ENCODE data around the gene CRHR1.

CRHR1 gene

DNA sequence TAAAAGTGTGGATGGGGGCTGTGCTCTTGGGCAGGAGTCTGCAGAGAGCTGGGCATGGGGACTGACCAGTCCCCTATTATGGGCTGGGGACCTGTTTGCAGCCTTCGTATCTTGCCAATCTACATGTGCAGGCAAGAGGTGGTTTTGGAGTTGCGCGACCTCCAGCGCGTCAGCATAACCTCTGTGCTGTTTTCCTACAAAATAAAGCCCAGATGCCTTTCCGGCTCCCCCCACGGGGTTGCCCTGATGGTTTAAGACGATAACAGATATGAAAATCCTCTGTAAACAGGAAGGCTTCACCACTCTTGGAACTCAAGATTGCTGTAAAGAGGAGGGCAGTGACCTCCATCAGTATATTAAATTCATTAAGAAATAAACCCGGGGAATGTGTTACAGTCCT lies 44.1 kb downstream of the CRHR1 start:
- in situ Hi-C loops (cut with HindIII; ENCODE audit: low sequenced_read_pairs), result no loop called here
- no peak for DNase-seq (ENCODE audit: low read depth, low spot score)
- TF ChIP-seq, protein P1, sequence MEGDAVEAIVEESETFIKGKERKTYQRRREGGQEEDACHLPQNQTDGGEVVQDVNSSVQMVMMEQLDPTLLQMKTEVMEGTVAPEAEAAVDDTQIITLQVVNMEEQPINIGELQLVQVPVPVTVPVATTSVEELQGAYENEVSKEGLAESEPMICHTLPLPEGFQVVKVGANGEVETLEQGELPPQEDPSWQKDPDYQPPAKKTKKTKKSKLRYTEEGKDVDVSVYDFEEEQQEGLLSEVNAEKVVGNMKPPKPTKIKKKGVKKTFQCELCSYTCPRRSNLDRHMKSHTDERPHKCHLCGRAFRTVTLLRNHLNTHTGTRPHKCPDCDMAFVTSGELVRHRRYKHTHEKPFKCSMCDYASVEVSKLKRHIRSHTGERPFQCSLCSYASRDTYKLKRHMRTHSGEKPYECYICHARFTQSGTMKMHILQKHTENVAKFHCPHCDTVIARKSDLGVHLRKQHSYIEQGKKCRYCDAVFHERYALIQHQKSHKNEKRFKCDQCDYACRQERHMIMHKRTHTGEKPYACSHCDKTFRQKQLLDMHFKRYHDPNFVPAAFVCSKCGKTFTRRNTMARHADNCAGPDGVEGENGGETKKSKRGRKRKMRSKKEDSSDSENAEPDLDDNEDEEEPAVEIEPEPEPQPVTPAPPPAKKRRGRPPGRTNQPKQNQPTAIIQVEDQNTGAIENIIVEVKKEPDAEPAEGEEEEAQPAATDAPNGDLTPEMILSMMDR (IDR thresholded peaks at IDR 0.05; ENCODE audit: low read depth, low read length), result no peak
- no peak overlapping the region for H3K4me3 ChIP-seq (ENCODE audit: low read depth, low read length)

DNA sequence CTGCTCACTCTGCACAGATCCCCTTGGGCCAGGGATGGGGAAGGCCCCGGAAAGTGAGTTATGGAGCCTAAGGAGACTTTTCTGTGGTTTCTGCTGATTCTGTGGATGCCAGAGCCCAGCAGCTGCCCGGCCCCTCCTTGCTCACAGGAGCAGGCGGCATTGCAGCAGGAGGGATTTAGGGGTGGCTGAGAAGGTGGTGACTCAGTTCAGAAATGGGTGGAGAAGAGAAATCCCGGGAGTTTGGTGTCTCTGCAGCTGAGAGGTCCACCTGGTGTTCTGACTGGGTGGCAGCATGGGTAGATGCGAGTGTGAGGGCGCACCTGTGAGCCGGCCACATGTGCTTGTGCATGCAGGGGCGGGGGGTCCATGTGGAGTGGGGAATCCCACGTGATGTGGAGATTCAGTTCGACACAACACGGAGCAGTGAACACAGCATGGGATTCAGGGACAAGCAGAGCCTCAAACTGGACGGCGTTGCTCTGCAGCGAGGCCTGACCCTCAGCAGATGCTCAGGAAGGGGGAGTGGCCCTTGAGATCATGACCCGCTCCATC lies 44.5 kb downstream of the CRHR1 start:
- in situ Hi-C loops (cut with HindIII; ENCODE audit: low sequenced_read_pairs), result no loop called here
- TF ChIP-seq, protein P1 (IDR thresholded peaks at IDR 0.05; ENCODE audit: low read depth, low read length), result no peak
- H3K4me3 ChIP-seq (ENCODE audit: low read depth, low read length), result no peak overlapping the region
- DNase-seq (ENCODE audit: low read depth, low spot score), result no peak

DNA sequence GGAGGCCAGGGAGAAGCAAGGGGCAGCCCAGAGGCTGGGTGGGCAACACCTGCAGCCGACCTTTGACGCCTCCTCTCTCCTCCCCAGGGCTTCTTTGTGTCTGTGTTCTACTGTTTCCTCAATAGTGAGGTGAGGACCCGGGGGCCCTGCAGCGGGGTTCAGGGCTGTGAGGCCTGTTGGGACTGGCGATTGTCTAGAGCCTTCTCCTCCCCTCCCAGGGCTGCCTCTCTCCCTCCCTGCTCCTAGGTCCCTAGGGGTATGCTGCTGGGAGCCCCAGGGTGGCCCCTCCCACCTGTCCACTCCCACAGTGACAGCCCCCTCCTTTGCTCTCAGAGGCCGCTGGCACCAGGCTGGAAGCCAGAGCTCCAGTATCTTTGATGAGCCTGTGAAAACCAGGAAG lies 49.8 kb downstream of the CRHR1 start:
- in situ Hi-C loops (cut with HindIII; ENCODE audit: low sequenced_read_pairs), result no loop called here
- no peak for DNase-seq (ENCODE audit: low read depth, low spot score)
- TF ChIP-seq, protein P1 (IDR thresholded peaks at IDR 0.05; ENCODE audit: low read depth, low read length), result no peak

DNA sequence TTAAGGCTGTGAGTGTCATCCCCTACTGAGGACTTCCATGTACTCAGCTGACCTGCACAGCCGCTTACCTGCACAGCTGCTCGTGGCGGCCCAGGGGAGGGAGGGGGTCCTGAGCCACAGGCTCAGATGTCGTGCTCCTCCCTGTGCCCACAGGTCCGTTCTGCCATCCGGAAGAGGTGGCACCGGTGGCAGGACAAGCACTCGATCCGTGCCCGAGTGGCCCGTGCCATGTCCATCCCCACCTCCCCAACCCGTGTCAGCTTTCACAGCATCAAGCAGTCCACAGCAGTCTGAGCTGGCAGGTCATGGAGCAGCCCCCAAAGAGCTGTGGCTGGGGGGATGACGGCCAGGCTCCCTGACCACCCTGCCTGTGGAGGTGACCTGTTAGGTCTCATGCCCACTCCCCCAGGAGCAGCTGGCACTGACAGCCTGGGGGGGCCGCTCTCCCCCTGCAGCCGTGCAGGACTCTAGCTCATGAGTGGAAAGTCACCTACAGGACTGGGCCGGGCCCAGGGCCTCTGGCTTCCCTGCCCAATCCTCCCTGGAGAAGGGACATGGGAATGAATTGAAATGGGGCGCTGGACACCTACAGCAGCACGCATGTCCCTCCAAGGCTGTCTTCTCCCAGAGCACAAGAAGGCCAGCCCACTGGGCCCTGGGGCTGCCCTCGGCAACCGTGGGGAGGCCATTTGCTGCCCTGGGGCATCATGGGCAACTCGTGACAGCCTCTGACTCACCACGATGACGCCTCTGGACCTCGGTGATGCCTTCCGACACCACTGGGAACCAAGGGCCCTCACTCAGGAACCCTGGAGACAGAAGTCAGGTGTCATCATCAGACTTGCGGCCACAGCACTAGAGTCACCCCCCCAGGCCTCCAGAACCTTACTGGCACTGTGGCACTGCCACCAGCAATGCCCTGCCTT lies 50.6 kb downstream of the CRHR1 start:
- in situ Hi-C loops (cut with HindIII; ENCODE audit: low sequenced_read_pairs), result no loop called here
- no peak overlapping the region for H3K4me3 ChIP-seq (ENCODE audit: low read depth, low read length)
- no peak for DNase-seq (ENCODE audit: low read depth, low spot score)
- TF ChIP-seq, protein P1 (IDR thresholded peaks at IDR 0.05; ENCODE audit: low read depth, low read length), result no peak

More for the DNA sequence above, 49.8 kb downstream of the CRHR1 start:
- H3K4me3 ChIP-seq (ENCODE audit: low read depth, low read length), result no peak overlapping the region

- DNase-seq (ENCODE audit: low read depth, low spot score), result no peak
- TF ChIP-seq, protein P1 (IDR thresholded peaks at IDR 0.05; ENCODE audit: low read depth, low read length), result no peak
- in situ Hi-C loops (cut with HindIII; ENCODE audit: low sequenced_read_pairs), result no loop called here
- H3K4me3 ChIP-seq (ENCODE audit: low read depth, low read length), result no peak overlapping the region
Observed at GRCh38 chr17:45835481-45835880, 51.4 kb downstream of the CRHR1 start.

DNA sequence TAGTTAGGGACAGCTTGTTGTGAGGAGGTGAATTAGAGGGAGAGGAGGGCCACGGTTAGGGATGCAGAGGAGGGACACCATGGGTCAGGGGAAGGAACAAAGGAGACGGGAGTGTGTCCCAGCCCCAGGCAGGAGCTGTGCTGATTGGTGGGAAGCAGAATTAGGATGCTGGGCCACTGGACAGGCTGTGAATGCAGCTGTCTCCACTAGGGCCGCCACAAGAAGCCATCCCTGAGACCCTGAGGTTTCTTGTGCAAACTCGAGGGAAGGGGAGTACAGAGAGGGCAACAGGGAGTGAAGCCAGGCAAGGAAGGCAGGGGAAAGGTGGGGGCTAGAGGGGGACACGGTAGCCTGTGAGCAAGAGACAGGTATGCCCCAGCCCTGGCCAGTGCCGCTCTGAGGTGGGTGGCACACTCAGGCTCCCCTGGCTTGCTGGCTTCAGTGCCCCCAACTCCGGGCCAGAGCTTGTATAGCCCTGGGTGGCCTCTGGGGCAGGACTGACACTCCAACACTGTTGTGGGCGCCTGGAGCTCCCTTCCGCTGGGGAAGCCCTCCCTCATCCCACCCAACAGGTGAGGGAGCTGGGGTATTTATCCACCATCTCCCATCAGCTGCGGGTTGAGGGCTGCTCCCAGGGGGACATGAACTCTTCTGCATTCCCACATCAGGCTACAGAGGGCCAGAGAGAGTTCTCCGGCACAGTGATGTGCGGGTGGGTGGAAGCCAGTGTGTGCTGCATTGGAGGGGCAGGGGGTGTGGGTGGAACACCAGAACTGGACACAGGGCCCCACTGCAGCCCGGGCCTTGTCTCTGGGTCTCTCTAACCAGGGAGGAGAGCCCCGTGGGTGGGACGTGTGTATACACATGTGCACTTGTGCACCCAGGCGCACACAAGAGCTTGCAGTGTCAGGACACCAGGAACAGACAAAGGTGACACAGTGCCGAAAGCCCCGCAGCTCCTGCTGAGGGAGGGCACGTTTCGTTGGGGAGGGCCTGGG lies 52.2 kb downstream of the CRHR1 start:
- TF ChIP-seq, protein P1 (IDR thresholded peaks at IDR 0.05; ENCODE audit: low read depth, low read length), result no peak
- in situ Hi-C loops (cut with HindIII; ENCODE audit: low sequenced_read_pairs), result no loop called here
- no peak overlapping the region for H3K4me3 ChIP-seq (ENCODE audit: low read depth, low read length)
- DNase-seq (ENCODE audit: low read depth, low spot score), result no peak
